Adrenal gland (tissue), 12 donors: ENCODE data around the gene HMGB1. TPM values are rescaled to one million over a fixed set of nuclear protein-coding genes. Genes with fewer than 3 reads are reported as not detected.

Experiments
- DNase-seq, 7 donors: peaks; one replicate each; pipeline ENCODE4 v3.0.0-alpha.2; 2019 to 2020
- H3K27ac ChIP-seq, 5 donors: fragments of 200-600 bp; sonication (generic) in 4 of 5; 1 replicate in 3 of 5; 2 replicates in 2 of 5; pipeline versions ENCODE4 v1.5.1 to v1.8.0; 2016 to 2020; ENCODE audit warnings: mild to moderate bottlenecking in 1 of 5
- H3K27me3 ChIP-seq: fragments of 200-600 bp; 2 replicates; pipeline ENCODE4 v1.8.0; 2021
- H3K36me3 ChIP-seq, 2 donors: fragments of 200-600 bp; replicated peaks in 1 of 2; 1 replicate in 1 of 2; 2 replicates in 1 of 2; pipeline versions ENCODE4 v1.5.1 to v1.8.0; 2018 to 2022
- H3K4me1 ChIP-seq, 2 donors: fragments of 200-600 bp; replicated peaks in 1 of 2; 1 replicate in 1 of 2; 2 replicates in 1 of 2; pipeline versions ENCODE4 v1.5.1 to v1.8.0; 2018 to 2021
- H3K4me3 ChIP-seq, 4 donors: fragments of 200-600 bp; sonication (generic) in 3 of 4; one replicate each; pipeline ENCODE4 v1.5.1; 2016 to 2018
- H3K9me3 ChIP-seq, 3 donors: fragments of 200-600 bp; sonication (generic) in 1 of 3; replicated peaks in 1 of 3; 1 replicate in 2 of 3; 2 replicates in 1 of 3; pipeline versions ENCODE4 v1.5.1 to v1.8.0; 2016 to 2021
- CTCF ChIP-seq, 6 experiments: fragments of 450-650 bp in 4 of 6; fragments of 200-600 bp in 2 of 6; sonication (generic) in 1 of 6; IDR thresholded peaks; 1 replicate in 5 of 6; 2 replicates in 1 of 6; pipeline versions ENCODE4 v1.5.1 to v1.8.0; 2016 to 2021; ENCODE audit warnings: antibody characterized with exemption in 6 of 6, mild to moderate bottlenecking in 2 of 6, moderate library complexity in 1 of 6
- POLR2A ChIP-seq, 2 donors: fragments of 450-650 bp; IDR thresholded peaks; one replicate each; pipeline ENCODE4 v1.6.1; 2017; ENCODE audit warnings: antibody characterized with exemption in 2 of 2, mild to moderate bottlenecking in 2 of 2, moderate library complexity in 1 of 2
- WGBS, 4 donors: extraction: QIAGEN DNeasy Blood & Tissue Kit in 2 of 4; methylation state at CpG; one replicate each; pipeline versions ENCODE4 v1.1.5 to v1.1.7; 2013 to 2017; 5-methylcytosine and 5-hydroxymethylcytosine counted together
- intact Hi-C, 2 donors: fragments of 100-400 bp; cut with DNase I; formaldehyde crosslinking; loops; one replicate each; pipeline versions ENCODE4 v1.14.1 to v1.15.0; 2022 to 2023
- polyA plus RNA-seq, 3 donors: library from polyadenylated mRNA; stranded (reverse); fragments of 200-250 nt in 2 of 3; fragments of 350-450 nt in 1 of 3; fragmentation: Illumina TruSeq in 1 of 3; extraction: RNeasy Lipid Tissue Mini Kit (QIAGEN cat#74804) in 1 of 3; gene quantifications; one replicate each; pipeline ENCODE4 v1.2.3, GENCODE V29; 2013 to 2014
- total RNA-seq, 9 donors: library from RNA; depleted of rRNA in 4 of 9; stranded (reverse); fragments of >200 nt in 4 of 9; fragments of 120-200 nt in 1 of 9; fragmentation: NEBNext Ultra II Directional in 1 of 9; extraction: Animal tissue kit (Norgen Biotek cat#: 25700) in 1 of 9; gene quantifications; one replicate each; pipeline versions ENCODE4 v1.1.0 to v1.2.4, GENCODE V29; 2013 to 2023
- donor health status: healthy with polysubstance abuse.
- donor health status: Bipolar disorder and iron deficiency.
- donor health status: DM: yes; HTN: yes; CAD: no.
- donor health status: DM: no; HTN: no; CAD: no.
- donor health status: DM: no; HTN: no; CAD: no.
- donor health status: DM: yes; HTN: yes; CAD: no.

Gene HMGB1
- total and polyA plus RNA-seq, 12 donors = 106 to 342 (median 241) TPM

GRCh38 chr13:30496147-30496546, 30.4 kb upstream of the HMGB1 start:
- no peaks in the 10 kb centered on the region for H3K27me3 ChIP-seq
- H3K4me3 ChIP-seq = no peak overlapping the region
- no peaks in the 10 kb centered on the region for H3K36me3 ChIP-seq
- DNase-seq = no peak
- intact Hi-C loops = no loop called here
- no peaks in the 10 kb centered on the region for H3K9me3 ChIP-seq
- TF ChIP-seq POLR2A (IDR thresholded peaks at IDR 0.05) (no peak), CTCF (IDR thresholded peaks at IDR 0.05) (no peak)
- no peak overlapping the region for H3K27ac ChIP-seq
- WGBS, 4 donors = 80 to 98% (median 90%) methylated on average over 2 of the region's 2 CpGs
- H3K4me1 ChIP-seq = no peaks in the 10 kb centered on the region

- Histone ChIP-seq H3K9me3 (no peaks in the 10 kb centered on the region), H3K36me3 (no peaks in the 10 kb centered on the region), H3K27ac (no peak overlapping the region), H3K4me3 (no peak overlapping the region), H3K27me3 (no peaks in the 10 kb centered on the region), H3K4me1 (no peaks in the 10 kb centered on the region)
- intact Hi-C loops = no loop called here
- WGBS, 4 donors = 43 to 93% (median 79%) methylated on average over 2 of the region's 2 CpGs
- no peak for TF ChIP-seq CTCF (IDR thresholded peaks at IDR 0.05)
- TF ChIP-seq POLR2A (IDR thresholded peaks at IDR 0.05) = no peak
- DNase-seq = no peak
These were observed 30.0 kb upstream of the HMGB1 start for GRCh38 chr13:30495746-30496145.

- H3K4me1 ChIP-seq = no peaks in the 10 kb centered on the region
- H3K4me3 ChIP-seq = no peak overlapping the region
- H3K27ac ChIP-seq = no peak overlapping the region
- no peaks in the 10 kb centered on the region for H3K27me3 ChIP-seq
- no peaks in the 10 kb centered on the region for H3K36me3 ChIP-seq
- no peak for DNase-seq
- WGBS, 4 donors = 93 to 99% (median 95%) methylated on average over 4 of the region's 4 CpGs
- intact Hi-C loops = no loop called here
- no peaks in the 10 kb centered on the region for H3K9me3 ChIP-seq
- TF ChIP-seq POLR2A (IDR thresholded peaks at IDR 0.05) (no peak), CTCF (IDR thresholded peaks at IDR 0.05) (no peak)
These were observed 28.1 kb upstream of the HMGB1 start for GRCh38 chr13:30493658-30494381.

- 93 to 96% (median 94%) methylated on average over 3 of the region's 3 CpGs for WGBS, 4 donors
- H3K4me1 ChIP-seq = no peaks in the 10 kb centered on the region
- TF ChIP-seq CTCF (IDR thresholded peaks at IDR 0.05) = no peak
- TF ChIP-seq POLR2A (IDR thresholded peaks at IDR 0.05) = no peak
- no peak for DNase-seq
- H3K9me3 ChIP-seq = no peaks in the 10 kb centered on the region
- no peak overlapping the region for H3K27ac ChIP-seq
- H3K36me3 ChIP-seq = no peaks in the 10 kb centered on the region
- H3K4me3 ChIP-seq = no peak overlapping the region
- H3K27me3 ChIP-seq = no peaks in the 10 kb centered on the region
- intact Hi-C loops = no loop called here
These were observed 21.3 kb upstream of the HMGB1 start for GRCh38 chr13:30487075-30487470.
